ENCODE data around the gene EXOC2. TPM values are rescaled to one million over a fixed set of nuclear protein-coding genes. Genes with fewer than 3 reads are reported as not detected.

EXOC2 gene
- total RNA-seq, 1 experiment from 2014 or later: 45.7 TPM

- POLR2A ChIA-PET: no interaction called here
Observed at GRCh38 chr6:700490-700889, 7.6 kb upstream of the EXOC2 start.

More at GRCh38 chr6:700490-700889, 7.6 kb upstream of the EXOC2 start:
- no peak overlapping the region for H3K27ac Mint-ChIP-seq
- H3K36me3 Mint-ChIP-seq: no peaks in the 10 kb centered on the region
- TF ChIP-seq CREM (CRISPR knock-in tag; IDR thresholded peaks at IDR 0.05) (no peak), NR1H2 (CRISPR knock-in tag; IDR thresholded peaks at IDR 0.05) (no peak), RORB (CRISPR knock-in tag; IDR thresholded peaks at IDR 0.05) (no peak), PREB (CRISPR knock-in tag; IDR thresholded peaks at IDR 0.05; ENCODE audit: borderline replicate concordance) (no peak), TCF7 (CRISPR knock-in tag; IDR thresholded peaks at IDR 0.05; ENCODE audit: low read depth) (no peak), ZNF425 (CRISPR knock-in tag; conservative IDR thresholded peaks at IDR 0.05) (no peak), HMGA2 (CRISPR knock-in tag; IDR thresholded peaks at IDR 0.05) (no peak), GABPB1 (CRISPR knock-in tag; IDR thresholded peaks at IDR 0.05) (no peak), SMAD3 (CRISPR knock-in tag; IDR thresholded peaks at IDR 0.05; ENCODE audit: borderline replicate concordance) (no peak), CREB1 (CRISPR knock-in tag; IDR thresholded peaks at IDR 0.05) (no peak), TEAD4 (CRISPR knock-in tag; IDR thresholded peaks at IDR 0.05) (no peak), ZMAT4 (CRISPR knock-in tag; IDR thresholded peaks at IDR 0.05) (no peak), ELF4 (CRISPR knock-in tag; IDR thresholded peaks at IDR 0.05; ENCODE audit: low read depth) (no peak), FOXJ3 (CRISPR knock-in tag; IDR thresholded peaks at IDR 0.05; ENCODE audit: borderline replicate concordance) (no peak)
- TF ChIP-seq, protein P1, sequence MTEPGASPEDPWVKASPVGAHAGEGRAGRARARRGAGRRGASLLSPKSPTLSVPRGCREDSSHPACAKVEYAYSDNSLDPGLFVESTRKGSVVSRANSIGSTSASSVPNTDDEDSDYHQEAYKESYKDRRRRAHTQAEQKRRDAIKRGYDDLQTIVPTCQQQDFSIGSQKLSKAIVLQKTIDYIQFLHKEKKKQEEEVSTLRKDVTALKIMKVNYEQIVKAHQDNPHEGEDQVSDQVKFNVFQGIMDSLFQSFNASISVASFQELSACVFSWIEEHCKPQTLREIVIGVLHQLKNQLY (CRISPR knock-in tag; IDR thresholded peaks at IDR 0.05): no peak
- TF ChIP-seq, protein P2, sequence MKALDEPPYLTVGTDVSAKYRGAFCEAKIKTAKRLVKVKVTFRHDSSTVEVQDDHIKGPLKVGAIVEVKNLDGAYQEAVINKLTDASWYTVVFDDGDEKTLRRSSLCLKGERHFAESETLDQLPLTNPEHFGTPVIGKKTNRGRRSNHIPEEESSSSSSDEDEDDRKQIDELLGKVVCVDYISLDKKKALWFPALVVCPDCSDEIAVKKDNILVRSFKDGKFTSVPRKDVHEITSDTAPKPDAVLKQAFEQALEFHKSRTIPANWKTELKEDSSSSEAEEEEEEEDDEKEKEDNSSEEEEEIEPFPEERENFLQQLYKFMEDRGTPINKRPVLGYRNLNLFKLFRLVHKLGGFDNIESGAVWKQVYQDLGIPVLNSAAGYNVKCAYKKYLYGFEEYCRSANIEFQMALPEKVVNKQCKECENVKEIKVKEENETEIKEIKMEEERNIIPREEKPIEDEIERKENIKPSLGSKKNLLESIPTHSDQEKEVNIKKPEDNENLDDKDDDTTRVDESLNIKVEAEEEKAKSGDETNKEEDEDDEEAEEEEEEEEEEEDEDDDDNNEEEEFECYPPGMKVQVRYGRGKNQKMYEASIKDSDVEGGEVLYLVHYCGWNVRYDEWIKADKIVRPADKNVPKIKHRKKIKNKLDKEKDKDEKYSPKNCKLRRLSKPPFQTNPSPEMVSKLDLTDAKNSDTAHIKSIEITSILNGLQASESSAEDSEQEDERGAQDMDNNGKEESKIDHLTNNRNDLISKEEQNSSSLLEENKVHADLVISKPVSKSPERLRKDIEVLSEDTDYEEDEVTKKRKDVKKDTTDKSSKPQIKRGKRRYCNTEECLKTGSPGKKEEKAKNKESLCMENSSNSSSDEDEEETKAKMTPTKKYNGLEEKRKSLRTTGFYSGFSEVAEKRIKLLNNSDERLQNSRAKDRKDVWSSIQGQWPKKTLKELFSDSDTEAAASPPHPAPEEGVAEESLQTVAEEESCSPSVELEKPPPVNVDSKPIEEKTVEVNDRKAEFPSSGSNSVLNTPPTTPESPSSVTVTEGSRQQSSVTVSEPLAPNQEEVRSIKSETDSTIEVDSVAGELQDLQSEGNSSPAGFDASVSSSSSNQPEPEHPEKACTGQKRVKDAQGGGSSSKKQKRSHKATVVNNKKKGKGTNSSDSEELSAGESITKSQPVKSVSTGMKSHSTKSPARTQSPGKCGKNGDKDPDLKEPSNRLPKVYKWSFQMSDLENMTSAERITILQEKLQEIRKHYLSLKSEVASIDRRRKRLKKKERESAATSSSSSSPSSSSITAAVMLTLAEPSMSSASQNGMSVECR (CRISPR knock-in tag; IDR thresholded peaks at IDR 0.05; ENCODE audit: borderline replicate concordance): no peak
- TF ChIP-seq, protein P3, sequence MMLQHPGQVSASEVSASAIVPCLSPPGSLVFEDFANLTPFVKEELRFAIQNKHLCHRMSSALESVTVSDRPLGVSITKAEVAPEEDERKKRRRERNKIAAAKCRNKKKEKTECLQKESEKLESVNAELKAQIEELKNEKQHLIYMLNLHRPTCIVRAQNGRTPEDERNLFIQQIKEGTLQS (CRISPR knock-in tag; conservative IDR thresholded peaks at IDR 0.05): no peak
- TF ChIP-seq, protein P4, sequence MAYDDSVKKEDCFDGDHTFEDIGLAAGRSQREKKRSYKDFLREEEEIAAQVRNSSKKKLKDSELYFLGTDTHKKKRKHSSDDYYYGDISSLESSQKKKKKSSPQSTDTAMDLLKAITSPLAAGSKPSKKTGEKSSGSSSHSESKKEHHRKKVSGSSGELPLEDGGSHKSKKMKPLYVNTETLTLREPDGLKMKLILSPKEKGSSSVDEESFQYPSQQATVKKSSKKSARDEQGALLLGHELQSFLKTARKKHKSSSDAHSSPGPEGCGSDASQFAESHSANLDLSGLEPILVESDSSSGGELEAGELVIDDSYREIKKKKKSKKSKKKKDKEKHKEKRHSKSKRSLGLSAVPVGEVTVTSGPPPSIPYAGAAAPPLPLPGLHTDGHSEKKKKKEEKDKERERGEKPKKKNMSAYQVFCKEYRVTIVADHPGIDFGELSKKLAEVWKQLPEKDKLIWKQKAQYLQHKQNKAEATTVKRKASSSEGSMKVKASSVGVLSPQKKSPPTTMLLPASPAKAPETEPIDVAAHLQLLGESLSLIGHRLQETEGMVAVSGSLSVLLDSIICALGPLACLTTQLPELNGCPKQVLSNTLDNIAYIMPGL (CRISPR knock-in tag; IDR thresholded peaks at IDR 0.05): no peak
- TF ChIP-seq, protein P5, sequence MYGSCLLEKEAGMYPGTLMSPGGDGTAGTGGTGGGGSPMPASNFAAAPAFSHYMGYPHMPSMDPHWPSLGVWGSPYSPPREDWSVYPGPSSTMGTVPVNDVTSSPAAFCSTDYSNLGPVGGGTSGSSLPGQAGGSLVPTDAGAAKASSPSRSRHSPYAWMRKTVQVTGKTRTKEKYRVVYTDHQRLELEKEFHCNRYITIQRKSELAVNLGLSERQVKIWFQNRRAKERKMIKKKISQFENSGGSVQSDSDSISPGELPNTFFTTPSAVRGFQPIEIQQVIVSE (CRISPR knock-in tag; IDR thresholded peaks at IDR 0.05; ENCODE audit: borderline replicate concordance): no peak
- H3K4me3 Mint-ChIP-seq: no peak overlapping the region
- CTCF ChIA-PET: interaction anchor here (1.3 to 2.3 kb wide), 2 partner anchors 8 to 21 kb away, joined by 7 to 17 read pairs; partner anchors contain the start of gene EXOC2
- ATAC-seq: no peak
- no peaks in the 10 kb centered on the region for H3K9me3 Mint-ChIP-seq
- H3K27me3 Mint-ChIP-seq (ENCODE audit: low read depth): no peaks in the 10 kb centered on the region
- DNase-seq (ENCODE audit: low spot score): no peak
- H3K4me1 Mint-ChIP-seq: peaks cover 33% of the 10 kb centered on the region

All from WTC11 (cell line).